ACC112 (cell line): Measurements from ENCODE around the gene FBXW5.

Experiments
- H2AFZ ChIP-seq: fragments of 200-600 bp; sonication (generic); one replicate; pipeline ENCODE4 v1.6.0; 2017; ENCODE audit warnings: antibody characterized with exemption, low read length; ENCODE audit not compliant: unreplicated experiment
- H3K27ac ChIP-seq: fragments of 200-600 bp; sonication (generic); 2 replicates; pipeline ENCODE4 v1.5.1; 2014; ENCODE audit warnings: low read depth, mild to moderate bottlenecking, antibody characterized with exemption, low read length, moderate library complexity
- H3K27me3 ChIP-seq: fragments of 200-600 bp; sonication (generic); 2 replicates; pipeline ENCODE4 v1.6.1; 2014; ENCODE audit warnings: mild to moderate bottlenecking, antibody characterized with exemption, low read length, moderate library complexity, mixed read lengths; ENCODE audit not compliant: insufficient read depth
- H3K36me3 ChIP-seq: fragments of 200-600 bp; sonication (generic); 2 replicates; pipeline ENCODE4 v1.6.1; 2016; ENCODE audit warnings: mild to moderate bottlenecking, antibody characterized with exemption, low read length, moderate library complexity, mixed read lengths; ENCODE audit not compliant: insufficient read depth
- H3K4me1 ChIP-seq: fragments of 200-600 bp; sonication (generic); one replicate; pipeline ENCODE4 v1.6.1; 2016; ENCODE audit warnings: low read length, mixed read lengths; ENCODE audit not compliant: insufficient read depth, unreplicated experiment, control insufficient read depth
- H3K4me3 ChIP-seq: fragments of 200-600 bp; sonication (generic); 2 replicates; pipeline ENCODE4 v1.5.1; 2014; ENCODE audit warnings: mild to moderate bottlenecking, low read depth, low read length
- H3K79me2 ChIP-seq: fragments of 200-600 bp; sonication (generic); one replicate; pipeline ENCODE4 v1.6.0; 2016; ENCODE audit warnings: low read length; ENCODE audit not compliant: control insufficient read depth, unreplicated experiment, insufficient read depth

FBXW5 gene

GRCh38 chr9:136901516-136902258, 42.9 kb downstream of the FBXW5 start:
- no peaks in the 10 kb centered on the region for H3K27me3 ChIP-seq

GRCh38 chr9:136900988-136901515, 43.5 kb downstream of the FBXW5 start:
- Histone ChIP-seq H3K4me1 (peaks cover 28% of the 10 kb centered on the region), H3K79me2 (peaks cover 22% of the 10 kb centered on the region), H3K36me3 (peaks cover 3% of the 10 kb centered on the region; the same call in 1 of the 2 replicates), H2AFZ (no peak overlapping the region), H3K4me3 (peak overlapping the region; percentile 61), H3K27me3 (no peaks in the 10 kb centered on the region), H3K27ac (peak overlapping the region; percentile 97)

More at GRCh38 chr9:136901516-136902258, 42.9 kb downstream of the FBXW5 start:
- Histone ChIP-seq H2AFZ (no peak overlapping the region), H3K4me1 (peaks cover 32% of the 10 kb centered on the region), H3K27ac (peak overlapping the region; percentile 97), H3K4me3 (peak overlapping the region; percentile 61), H3K79me2 (peaks cover 16% of the 10 kb centered on the region), H3K36me3 (peaks cover 3% of the 10 kb centered on the region; the same call in 1 of the 2 replicates)

- Histone ChIP-seq H3K36me3 (peaks cover 3% of the 10 kb centered on the region; the same call in 1 of the 2 replicates), H3K27ac (peak overlapping the region; percentile 97; the same call in 1 of the 2 replicates), H2AFZ (no peak overlapping the region), H3K27me3 (no peaks in the 10 kb centered on the region), H3K4me3 (no peak overlapping the region), H3K4me1 (peaks cover 27% of the 10 kb centered on the region), H3K79me2 (peaks cover 27% of the 10 kb centered on the region)
These were observed 44.0 kb downstream of the FBXW5 start for GRCh38 chr9:136900556-136900955.

GRCh38 chr9:136899196-136899595, 45.3 kb downstream of the FBXW5 start:
- H3K4me1 ChIP-seq = peaks cover 27% of the 10 kb centered on the region
- no peaks in the 10 kb centered on the region for H3K27me3 ChIP-seq
- peaks cover 37% of the 10 kb centered on the region for H3K79me2 ChIP-seq
- no peak overlapping the region for H2AFZ ChIP-seq
- no peak overlapping the region for H3K4me3 ChIP-seq
- H3K36me3 ChIP-seq = peaks cover 3% of the 10 kb centered on the region; the same call in 1 of the 2 replicates
- H3K27ac ChIP-seq = no peak overlapping the region

GRCh38 chr9:136898483-136899100, 45.9 kb downstream of the FBXW5 start:
- Histone ChIP-seq H3K4me1 (peaks cover 27% of the 10 kb centered on the region), H3K27ac (no peak overlapping the region), H3K27me3 (no peaks in the 10 kb centered on the region), H3K4me3 (no peak overlapping the region), H2AFZ (no peak overlapping the region), H3K36me3 (peaks cover 3% of the 10 kb centered on the region; the same call in 1 of the 2 replicates), H3K79me2 (peaks cover 40% of the 10 kb centered on the region)

GRCh38 chr9:136896027-136896426, 48.5 kb downstream of the FBXW5 start:
- Histone ChIP-seq H3K79me2 (peaks cover 58% of the 10 kb centered on the region), H2AFZ (no peak overlapping the region), H3K27me3 (no peaks in the 10 kb centered on the region), H3K4me3 (no peak overlapping the region), H3K36me3 (peaks cover 3% of the 10 kb centered on the region; the same call in 1 of the 2 replicates), H3K4me1 (peaks cover 6% of the 10 kb centered on the region), H3K27ac (no peak overlapping the region)

GRCh38 chr9:136890661-136891060, 53.9 kb downstream of the FBXW5 start:
- no peak overlapping the region for H2AFZ ChIP-seq
- no peaks in the 10 kb centered on the region for H3K36me3 ChIP-seq
- H3K4me1 ChIP-seq = no peaks in the 10 kb centered on the region
- H3K27me3 ChIP-seq = no peaks in the 10 kb centered on the region
- peaks cover 77% of the 10 kb centered on the region for H3K79me2 ChIP-seq
- no peak overlapping the region for H3K4me3 ChIP-seq
- no peak overlapping the region for H3K27ac ChIP-seq
